Thyroid gland (tissue), 4 donors: ENCODE results near the gene SLCO4A1.

Experiments
- POLR2A ChIP-seq, 2 donors: fragments of 450-650 bp; IDR thresholded peaks; one replicate each; pipeline ENCODE4 v1.6.1; 2017; ENCODE audit warnings: antibody characterized with exemption in 2 of 2, mild to moderate bottlenecking in 2 of 2, moderate library complexity in 1 of 2
- TF ChIP-seq, protein P1 (sequence below), 6 experiments: fragments of 200-600 bp in 3 of 6; fragments of 450-650 bp in 3 of 6; sonication (generic) in 3 of 6; IDR thresholded peaks; one replicate each; pipeline ENCODE4 v1.5.1; 2016 to 2019; ENCODE audit warnings: antibody characterized with exemption in 6 of 6, mild to moderate bottlenecking in 2 of 6, inconsistent platforms in 1 of 6, moderate library complexity in 1 of 6

DNA sequence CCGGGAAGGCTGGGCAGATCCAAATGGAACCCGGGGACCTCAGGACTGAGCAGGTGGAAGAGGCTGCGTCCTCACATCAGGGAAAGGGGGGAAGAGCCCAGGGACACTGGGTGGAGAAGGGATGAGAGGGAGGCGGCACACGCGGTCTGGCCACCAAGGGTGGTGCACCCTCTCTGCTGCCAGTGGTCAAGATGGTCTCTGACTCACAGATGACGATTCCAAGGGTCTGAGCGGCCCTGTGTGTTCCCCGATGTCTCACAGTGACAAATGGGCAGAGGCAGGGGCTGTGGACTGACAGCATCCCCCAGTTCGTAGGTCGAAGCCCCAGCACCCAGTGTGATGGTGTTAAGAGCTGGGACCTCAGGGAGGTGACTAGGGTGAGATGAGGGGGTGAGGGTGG, 32.1 kb downstream of the SLCO4A1 start:
- no peak for TF ChIP-seq POLR2A (IDR thresholded peaks at IDR 0.05)
- TF ChIP-seq, protein P1, sequence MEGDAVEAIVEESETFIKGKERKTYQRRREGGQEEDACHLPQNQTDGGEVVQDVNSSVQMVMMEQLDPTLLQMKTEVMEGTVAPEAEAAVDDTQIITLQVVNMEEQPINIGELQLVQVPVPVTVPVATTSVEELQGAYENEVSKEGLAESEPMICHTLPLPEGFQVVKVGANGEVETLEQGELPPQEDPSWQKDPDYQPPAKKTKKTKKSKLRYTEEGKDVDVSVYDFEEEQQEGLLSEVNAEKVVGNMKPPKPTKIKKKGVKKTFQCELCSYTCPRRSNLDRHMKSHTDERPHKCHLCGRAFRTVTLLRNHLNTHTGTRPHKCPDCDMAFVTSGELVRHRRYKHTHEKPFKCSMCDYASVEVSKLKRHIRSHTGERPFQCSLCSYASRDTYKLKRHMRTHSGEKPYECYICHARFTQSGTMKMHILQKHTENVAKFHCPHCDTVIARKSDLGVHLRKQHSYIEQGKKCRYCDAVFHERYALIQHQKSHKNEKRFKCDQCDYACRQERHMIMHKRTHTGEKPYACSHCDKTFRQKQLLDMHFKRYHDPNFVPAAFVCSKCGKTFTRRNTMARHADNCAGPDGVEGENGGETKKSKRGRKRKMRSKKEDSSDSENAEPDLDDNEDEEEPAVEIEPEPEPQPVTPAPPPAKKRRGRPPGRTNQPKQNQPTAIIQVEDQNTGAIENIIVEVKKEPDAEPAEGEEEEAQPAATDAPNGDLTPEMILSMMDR (IDR thresholded peaks at IDR 0.05): no peak
